ENCODE data around the gene JPH3.
"Not testable (repeated sequence)": the region's sequence is repeated elsewhere in the genome, so short reads cannot be mapped to it uniquely, and the experiment has no call there.

Gene JPH3

DNA sequence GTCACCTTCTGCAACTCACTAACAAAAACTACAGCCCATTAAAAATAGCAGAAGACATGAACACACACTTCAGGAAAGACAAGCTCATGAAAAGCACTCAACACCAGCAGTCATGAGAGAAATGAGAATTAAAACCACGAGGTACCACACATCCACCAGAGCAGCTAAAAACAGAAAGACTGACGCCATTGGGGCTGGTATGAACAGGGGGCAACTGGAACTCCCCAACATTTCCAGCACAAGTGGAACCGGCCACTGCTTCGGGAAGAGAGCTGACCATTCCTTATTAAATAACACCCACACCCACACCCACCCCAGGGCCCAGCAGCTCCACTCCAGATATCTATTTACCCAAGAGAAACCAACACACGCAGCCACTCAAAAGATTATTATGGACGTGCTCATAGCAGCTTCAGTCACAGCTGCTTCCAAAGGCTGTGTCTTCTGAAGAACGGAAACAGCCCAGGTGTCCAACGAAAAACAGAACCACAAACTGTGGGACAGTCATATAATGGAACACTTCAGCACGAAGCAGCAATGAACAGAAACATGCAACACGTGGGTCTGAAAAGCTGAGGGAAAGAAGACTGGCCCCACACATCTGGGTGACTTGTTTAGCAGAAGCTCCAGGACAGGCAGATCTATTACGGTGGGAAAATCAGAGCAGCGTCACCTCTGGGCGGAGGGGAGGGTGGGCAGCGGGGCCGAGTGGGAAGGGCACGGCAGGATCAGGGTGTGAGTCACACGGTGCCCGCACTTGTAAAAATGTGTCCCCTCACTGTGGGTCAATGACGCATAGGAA is 122.4 kb downstream of the JPH3 start:
- H3K36me3 Mint-ChIP-seq (ENCODE audit: insufficient read depth): peaks cover 83% of the 10 kb centered on the region

DNA sequence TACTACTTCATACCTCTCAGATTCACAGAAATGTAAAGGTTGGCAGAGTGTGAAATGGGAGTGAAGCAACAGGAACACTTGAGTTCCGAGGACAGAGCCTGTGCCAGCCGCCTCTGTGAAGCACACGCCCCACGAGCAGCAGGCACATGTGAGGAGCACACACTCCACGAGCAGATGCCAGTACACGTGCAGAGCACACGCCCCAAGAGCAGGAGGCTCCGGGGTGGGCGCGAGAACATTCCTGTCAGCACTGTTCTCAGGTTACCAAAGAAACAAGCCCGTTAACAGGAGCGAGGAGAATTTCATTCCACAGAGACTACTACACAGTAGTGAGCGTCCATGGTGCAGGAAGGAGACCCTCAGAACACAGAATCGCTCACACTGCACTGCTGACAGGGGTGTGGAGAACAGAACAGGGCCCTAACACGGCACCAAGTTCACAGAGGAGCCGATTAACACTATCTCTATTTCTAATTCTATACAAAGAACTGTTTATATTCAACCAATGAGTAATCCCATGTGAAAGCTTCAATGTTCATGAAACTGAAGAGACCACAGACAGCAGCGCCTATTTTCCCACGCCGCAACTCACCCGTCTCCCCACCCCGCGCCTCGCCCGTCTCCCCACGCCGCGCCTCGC is 123.4 kb downstream of the JPH3 start:
- no peaks in the 10 kb centered on the region for H3K9me3 Mint-ChIP-seq
- peaks cover 85% of the 10 kb centered on the region for H3K36me3 Mint-ChIP-seq (ENCODE audit: insufficient read depth)
- DNase-seq: no peak
- peak; percentile 14 for ATAC-seq (replicated peaks)
- H3K27ac Mint-ChIP-seq: peak overlapping the region; percentile 89 to 92
- peak overlapping the region; percentile 41 to 60 for H3K4me3 Mint-ChIP-seq
- H3K4me1 Mint-ChIP-seq (ENCODE audit: low read depth in 2 of 2): peaks cover 17 to 22% of the 10 kb centered on the region in 2 donors
- H3K27me3 Mint-ChIP-seq: no peaks in the 10 kb centered on the region

More for the DNA sequence above, 122.4 kb downstream of the JPH3 start:
- peak; percentile 88 for ATAC-seq (replicated peaks)
- Mint-ChIP-seq H3K27ac (peak overlapping the region; percentile 89 to 92), H3K4me3 (peak overlapping the region; percentile 23 to 60), H3K27me3 (no peaks in the 10 kb centered on the region), H3K4me1 (ENCODE audit: low read depth in 2 of 2) (peaks cover 19 to 22% of the 10 kb centered on the region in 2 donors), H3K9me3 (no peaks in the 10 kb centered on the region)
- DNase-seq: peak; percentile 25 to 33 (median 31)

DNA sequence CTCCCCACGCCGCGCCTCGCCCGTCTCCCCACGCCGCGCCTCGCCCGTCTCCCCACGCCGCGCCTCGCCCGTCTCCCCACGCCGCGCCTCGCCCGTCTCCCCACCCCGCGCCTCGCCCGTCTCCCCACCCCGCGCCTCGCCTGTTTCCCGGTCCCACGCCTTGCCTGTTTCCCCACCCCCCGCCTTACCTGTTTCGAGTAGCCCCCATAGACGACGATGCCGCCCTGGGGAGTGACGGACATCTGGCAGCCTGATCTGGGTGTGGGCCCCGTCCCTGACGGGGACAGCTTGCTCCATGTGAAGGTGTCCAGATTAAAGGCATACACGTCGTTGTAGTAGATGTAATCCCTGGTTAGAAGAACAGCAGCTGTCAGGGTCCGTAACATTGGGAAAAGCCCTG is 124.3 kb downstream of the JPH3 start:
- peaks cover 18 to 26% of the 10 kb centered on the region in 2 donors for H3K4me1 Mint-ChIP-seq (ENCODE audit: low read depth in 2 of 2)
- not testable (repeated sequence) for DNase-seq; H3K9me3 Mint-ChIP-seq; ATAC-seq (replicated peaks); H3K27me3 Mint-ChIP-seq; H3K4me3 Mint-ChIP-seq
- H3K27ac Mint-ChIP-seq: peak overlapping the region; percentile 22 to 63
- H3K36me3 Mint-ChIP-seq (ENCODE audit: insufficient read depth): peaks cover 85% of the 10 kb centered on the region

DNA sequence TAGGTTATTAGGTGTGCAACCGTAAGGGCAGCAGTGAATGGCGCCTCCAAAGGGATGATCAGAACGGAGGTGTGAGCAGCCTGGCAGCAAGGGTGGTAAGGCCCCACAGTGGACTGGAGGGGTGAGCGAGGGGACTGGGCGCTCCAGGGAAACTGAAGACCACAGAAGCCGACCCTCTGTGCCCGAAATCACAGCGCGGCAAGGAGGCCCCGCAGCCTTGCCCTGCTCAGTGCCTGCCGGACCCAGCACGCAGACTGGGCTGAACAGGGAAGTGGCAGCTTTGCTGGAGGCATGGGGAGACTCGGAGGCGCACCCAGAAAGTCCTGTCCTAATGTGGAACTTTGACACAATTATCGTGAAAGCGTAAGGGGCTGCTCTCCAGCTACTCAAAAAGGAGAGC is 125.0 kb downstream of the JPH3 start:
- Mint-ChIP-seq H3K36me3 (ENCODE audit: insufficient read depth) (peaks cover 85% of the 10 kb centered on the region), H3K4me3 (no peak overlapping the region), H3K27me3 (no peaks in the 10 kb centered on the region)

DNA sequence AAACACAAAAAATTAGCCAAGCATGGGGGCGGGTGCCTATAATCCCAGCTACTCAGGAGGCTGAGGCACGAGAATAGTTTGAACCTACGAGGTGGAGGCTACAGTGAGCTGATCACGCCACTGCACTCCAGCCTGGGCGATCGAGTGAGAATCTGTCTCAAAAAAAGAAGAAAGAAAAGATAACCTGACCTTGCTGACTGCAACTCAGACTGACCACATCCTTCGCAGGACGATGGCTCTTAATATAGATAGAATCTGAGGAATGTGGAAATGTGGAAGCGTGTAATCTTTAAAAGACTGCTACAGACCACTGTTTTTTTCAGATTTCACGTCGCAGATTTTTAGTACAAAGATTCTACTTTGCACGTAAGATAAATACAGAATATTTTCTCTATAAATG is 125.7 kb downstream of the JPH3 start:
- ATAC-seq (replicated peaks): no peak
- Mint-ChIP-seq H3K36me3 (ENCODE audit: insufficient read depth) (peaks cover 85% of the 10 kb centered on the region), H3K9me3 (no peaks in the 10 kb centered on the region), H3K27me3 (no peaks in the 10 kb centered on the region), H3K4me1 (ENCODE audit: low read depth in 2 of 2) (peaks cover 15 to 30% of the 10 kb centered on the region in 2 donors), H3K4me3 (no peak overlapping the region), H3K27ac (peak overlapping the region in 1 of 2 donors; percentile 63)
- no peak for DNase-seq

More for the DNA sequence above, 125.0 kb downstream of the JPH3 start:
- Mint-ChIP-seq H3K27ac (peak overlapping the region; percentile 22 to 63), H3K9me3 (no peaks in the 10 kb centered on the region), H3K4me1 (ENCODE audit: low read depth in 2 of 2) (peaks cover 18 to 27% of the 10 kb centered on the region in 2 donors)
- DNase-seq (no peak), ATAC-seq (replicated peaks) (no peak)

DNA sequence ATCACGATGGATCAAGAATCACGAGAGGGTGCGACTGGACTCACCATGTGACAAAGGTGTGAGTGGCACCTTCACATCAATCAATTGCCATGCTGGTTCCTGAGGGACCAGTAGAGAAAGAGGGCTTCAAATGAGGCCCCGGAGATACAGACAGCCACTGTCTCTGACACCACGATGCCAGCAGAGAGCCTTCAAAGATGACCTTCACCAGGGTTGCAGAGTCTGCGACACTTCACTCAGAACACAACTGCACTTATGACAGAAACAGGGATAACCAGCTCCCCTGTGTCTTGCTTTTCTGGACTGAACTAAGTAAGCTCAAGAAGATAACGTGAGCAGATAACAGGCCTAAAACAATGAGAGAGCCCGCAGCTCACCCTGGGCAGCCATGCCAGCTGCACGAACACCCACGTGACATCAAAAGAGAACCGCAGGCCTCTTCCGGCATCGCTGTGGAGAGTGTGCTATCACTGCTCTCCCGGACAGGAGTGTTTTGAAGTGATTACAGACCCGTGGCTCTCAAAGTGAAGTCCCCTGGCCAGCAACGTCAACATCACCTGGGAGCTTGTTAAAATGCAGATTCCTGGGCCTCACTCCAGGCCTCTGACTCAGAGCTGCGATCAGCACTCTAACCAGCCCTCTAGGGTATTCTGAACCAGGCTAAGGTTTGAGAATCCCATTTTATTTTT is 127.1 kb downstream of the JPH3 start:
- peak; percentile 12 for ATAC-seq (replicated peaks)
- Mint-ChIP-seq H3K4me3 (no peak overlapping the region), H3K4me1 (ENCODE audit: low read depth in 2 of 2) (peaks cover 20 to 32% of the 10 kb centered on the region in 2 donors), H3K27ac (no peak overlapping the region), H3K9me3 (no peaks in the 10 kb centered on the region), H3K27me3 (no peaks in the 10 kb centered on the region), H3K36me3 (ENCODE audit: insufficient read depth) (peaks cover 74% of the 10 kb centered on the region)
- DNase-seq: no peak

DNA sequence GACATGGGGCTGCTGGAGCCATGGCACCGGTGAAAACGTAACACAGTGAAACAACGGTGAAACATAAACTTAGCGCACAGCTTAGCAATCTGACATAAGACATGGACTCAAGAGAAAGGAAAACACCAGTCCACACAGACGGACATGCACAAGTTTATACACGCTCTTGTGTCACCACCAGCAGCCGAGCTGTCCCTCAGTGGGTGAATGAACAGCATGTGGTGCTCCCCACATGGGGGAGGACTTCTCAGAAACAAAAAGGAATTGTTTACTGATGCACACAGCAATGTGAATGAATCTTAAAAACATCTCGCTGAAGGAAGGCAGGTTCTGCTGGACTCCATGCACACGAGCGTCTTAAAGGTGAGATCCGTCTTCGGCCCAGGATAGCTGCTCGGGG is 129.3 kb downstream of the JPH3 start:
- Mint-ChIP-seq H3K27ac (peak overlapping the region in 1 of 2 donors; percentile 80), H3K36me3 (ENCODE audit: insufficient read depth) (peaks cover 68% of the 10 kb centered on the region), H3K27me3 (no peaks in the 10 kb centered on the region), H3K4me1 (ENCODE audit: low read depth in 2 of 2) (peaks cover 14 to 23% of the 10 kb centered on the region in 2 donors), H3K4me3 (no peak overlapping the region), H3K9me3 (no peaks in the 10 kb centered on the region)
- ATAC-seq (replicated peaks) (no peak), DNase-seq (no peak)

DNA sequence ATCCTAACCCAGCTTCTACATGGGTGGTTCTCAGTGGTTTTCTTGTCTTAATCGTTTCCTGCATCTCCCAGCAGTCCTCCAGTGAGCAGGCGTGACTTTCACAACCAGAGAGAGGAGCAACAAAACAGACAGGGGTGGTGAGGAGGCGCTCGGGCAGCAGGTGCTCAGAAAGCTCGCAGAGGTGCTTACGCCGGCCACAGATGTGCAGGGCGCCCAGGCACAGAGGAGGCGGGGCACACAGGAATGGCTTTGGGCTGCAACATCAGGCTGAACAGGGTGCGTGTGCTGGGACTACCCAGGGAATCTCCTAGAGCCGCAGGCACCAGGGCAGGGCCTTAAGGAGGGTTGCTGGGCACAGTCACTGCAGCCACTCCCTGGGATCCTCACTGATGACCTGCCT is 130.9 kb downstream of the JPH3 start:
- ATAC-seq (replicated peaks): peak; percentile 82

DNA sequence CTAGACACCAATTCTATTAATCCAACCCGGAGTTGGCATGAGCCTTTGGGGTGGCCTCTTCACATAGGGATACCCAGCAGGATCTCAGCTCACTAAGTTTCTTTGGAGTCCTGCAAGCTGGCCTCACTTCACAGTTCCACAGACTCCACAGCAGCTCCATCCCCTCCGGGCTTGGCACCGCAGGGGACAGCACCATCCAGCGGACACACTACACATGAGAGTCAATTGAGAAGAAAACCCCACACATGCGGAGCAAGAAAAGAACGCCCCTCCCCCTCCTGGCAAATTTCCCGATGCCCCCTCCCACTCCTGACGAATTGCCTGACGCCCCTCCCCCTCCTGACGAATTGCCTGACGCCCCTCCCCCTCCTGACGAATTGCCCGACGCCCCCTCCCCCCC is 132.3 kb downstream of the JPH3 start:
- Mint-ChIP-seq H3K27me3 (no peaks in the 10 kb centered on the region), H3K9me3 (no peaks in the 10 kb centered on the region), H3K4me3 (no peak overlapping the region), H3K27ac (peak overlapping the region; percentile 73), H3K4me1 (ENCODE audit: low read depth in 2 of 2) (peaks cover 14 to 23% of the 10 kb centered on the region in 2 donors), H3K36me3 (ENCODE audit: insufficient read depth) (peaks cover 48% of the 10 kb centered on the region)
- DNase-seq (no peak), ATAC-seq (replicated peaks) (no peak)

More for the DNA sequence above, 130.9 kb downstream of the JPH3 start:
- H3K27me3 Mint-ChIP-seq: no peaks in the 10 kb centered on the region
- peaks cover 59% of the 10 kb centered on the region for H3K36me3 Mint-ChIP-seq (ENCODE audit: insufficient read depth)
- peak overlapping the region in 1 of 2 donors; percentile 73 for H3K27ac Mint-ChIP-seq
- peak in 1 of 3 experiments; percentile 15 for DNase-seq
- peaks cover 14 to 23% of the 10 kb centered on the region in 2 donors for H3K4me1 Mint-ChIP-seq (ENCODE audit: low read depth in 2 of 2)
- H3K9me3 Mint-ChIP-seq: no peaks in the 10 kb centered on the region
- peak overlapping the region; percentile 18 to 24 for H3K4me3 Mint-ChIP-seq

DNA sequence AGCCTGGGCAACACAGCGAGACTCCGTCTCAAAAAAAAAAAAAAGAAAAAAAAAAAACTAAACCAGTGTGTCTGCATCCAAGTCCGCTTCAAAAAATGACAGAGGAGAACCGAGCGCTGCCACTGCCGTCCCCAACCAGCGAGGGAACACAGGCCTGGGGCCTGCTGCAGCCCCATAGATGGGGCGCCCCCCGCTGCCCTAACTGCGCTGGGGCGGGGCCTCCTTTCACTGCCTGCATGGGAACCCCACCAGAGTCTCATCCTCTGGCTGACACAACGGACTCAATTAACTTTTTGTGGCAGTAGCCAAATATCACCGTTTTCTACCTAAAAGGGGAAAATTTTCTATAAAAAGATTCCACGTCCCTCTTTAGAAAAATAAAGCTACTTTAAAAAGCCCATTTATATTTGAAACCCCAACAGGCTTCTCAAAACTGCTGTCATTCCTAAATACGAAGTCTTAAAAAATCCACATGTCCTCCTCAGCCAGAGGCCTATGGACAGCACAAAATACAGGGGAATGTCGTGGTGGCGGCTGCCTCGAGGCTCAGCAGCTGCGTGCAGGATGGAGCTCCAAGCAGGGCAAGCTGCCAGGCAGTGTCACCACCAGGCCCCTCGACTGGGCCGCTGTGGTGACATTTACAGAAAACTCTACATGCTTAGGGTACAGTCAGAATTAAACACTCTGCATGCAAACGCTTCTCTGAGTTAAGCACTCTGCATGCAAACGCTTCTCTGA is 133.1 kb downstream of the JPH3 start:
- DNase-seq: no peak
- H3K9me3 Mint-ChIP-seq: no peaks in the 10 kb centered on the region
- peaks cover 40% of the 10 kb centered on the region for H3K36me3 Mint-ChIP-seq (ENCODE audit: insufficient read depth)
- ATAC-seq (replicated peaks): no peak
- no peaks in the 10 kb centered on the region for H3K27me3 Mint-ChIP-seq
- H3K4me3 Mint-ChIP-seq: peak overlapping the region in 1 of 2 donors; percentile 43
- peaks cover 16 to 23% of the 10 kb centered on the region in 2 donors for H3K4me1 Mint-ChIP-seq (ENCODE audit: low read depth in 2 of 2)
- peak overlapping the region in 1 of 2 donors; percentile 38 for H3K27ac Mint-ChIP-seq

DNA sequence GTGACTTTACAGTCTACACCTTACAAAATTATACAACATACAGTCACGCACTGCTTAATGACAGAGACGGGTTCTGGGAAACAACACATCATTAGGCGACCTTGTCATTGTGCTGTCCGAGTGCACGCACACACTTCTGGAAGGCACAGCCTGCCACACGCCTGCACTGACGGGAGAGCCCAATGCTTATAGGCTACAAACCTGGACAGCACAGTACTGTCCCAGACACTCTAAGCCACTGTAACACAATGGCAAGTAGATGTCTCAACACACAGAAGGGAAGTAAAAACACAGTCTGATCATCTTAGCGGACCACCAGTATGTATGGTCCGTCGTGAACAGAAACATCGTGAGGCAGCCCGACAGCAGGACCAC is 133.7 kb downstream of the JPH3 start:
- no peak overlapping the region for H3K27ac Mint-ChIP-seq
- H3K9me3 Mint-ChIP-seq: no peaks in the 10 kb centered on the region

DNA sequence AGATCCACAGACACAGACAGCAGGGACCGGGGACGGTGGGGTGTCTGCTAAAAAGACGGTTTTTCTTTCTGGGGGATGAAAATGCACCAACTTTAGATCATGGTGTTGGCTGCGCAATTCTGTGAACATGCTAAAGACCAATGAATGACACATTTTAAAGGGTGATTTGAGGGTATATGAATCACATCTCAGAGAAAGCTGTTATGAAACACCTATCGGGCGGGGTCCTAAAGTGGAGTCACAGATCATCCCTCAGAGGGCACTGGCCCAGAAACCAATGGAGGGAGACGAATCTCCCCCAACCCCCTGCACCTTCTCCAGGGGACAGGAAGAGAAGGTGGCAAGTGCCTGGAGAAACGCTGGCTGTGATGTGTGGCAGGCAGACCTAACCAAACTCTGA is 137.5 kb downstream of the JPH3 start:
- H3K9me3 Mint-ChIP-seq: no peaks in the 10 kb centered on the region
- no peak overlapping the region for H3K27ac Mint-ChIP-seq
- ATAC-seq (replicated peaks): no peak

More for the DNA sequence above, 133.7 kb downstream of the JPH3 start:
- DNase-seq (no peak), ATAC-seq (replicated peaks) (no peak)
- peaks cover 36% of the 10 kb centered on the region for H3K36me3 Mint-ChIP-seq (ENCODE audit: insufficient read depth)
- peaks cover 20 to 27% of the 10 kb centered on the region in 2 donors for H3K4me1 Mint-ChIP-seq (ENCODE audit: low read depth in 2 of 2)
- no peaks in the 10 kb centered on the region for H3K27me3 Mint-ChIP-seq
- H3K4me3 Mint-ChIP-seq: no peak overlapping the region

DNA sequence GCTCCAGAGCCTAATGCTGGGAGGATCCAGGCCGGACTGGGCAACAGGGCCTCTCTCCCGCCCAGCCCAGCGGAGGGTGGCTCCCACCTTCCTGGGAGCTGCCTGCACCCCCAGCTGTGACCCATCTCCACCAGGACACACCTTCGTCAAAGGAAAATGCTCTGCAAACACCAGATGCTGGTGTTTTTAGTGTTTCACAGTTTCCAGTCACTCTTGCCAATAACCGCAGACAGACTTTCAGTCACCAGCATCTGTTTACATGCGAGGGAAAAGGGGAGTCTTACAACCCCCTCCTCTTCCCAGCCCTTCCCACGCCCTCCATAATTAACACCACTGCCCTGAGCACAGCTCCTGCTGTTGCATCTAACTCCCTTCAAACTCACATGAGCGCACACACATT is 138.1 kb downstream of the JPH3 start:
- Mint-ChIP-seq H3K4me1 (ENCODE audit: low read depth in 2 of 2) (peaks cover 18 to 25% of the 10 kb centered on the region in 2 donors), H3K27me3 (no peaks in the 10 kb centered on the region), H3K4me3 (no peak overlapping the region), H3K9me3 (no peaks in the 10 kb centered on the region), H3K27ac (no peak overlapping the region), H3K36me3 (ENCODE audit: insufficient read depth) (peaks cover 32% of the 10 kb centered on the region)
- no peak for ATAC-seq (replicated peaks)
- DNase-seq: no peak

More for the DNA sequence above, 137.5 kb downstream of the JPH3 start:
- DNase-seq: no peak
- H3K4me1 Mint-ChIP-seq (ENCODE audit: low read depth in 2 of 2): peaks cover 14 to 20% of the 10 kb centered on the region in 2 donors
- no peaks in the 10 kb centered on the region for H3K27me3 Mint-ChIP-seq
- H3K4me3 Mint-ChIP-seq: no peak overlapping the region
- peaks cover 31% of the 10 kb centered on the region for H3K36me3 Mint-ChIP-seq (ENCODE audit: insufficient read depth)
